Amniotic stem cell (primary cell): Measurements from ENCODE around the gene CDK14.
"Not testable (repeated sequence)": the region's sequence is repeated elsewhere in the genome, so short reads cannot be mapped to it uniquely, and the experiment has no call there.

ENCODE experiments used
- DNase-seq: peaks from one replicate; lab custom pipeline; 2025; lab: John Stamatoyannopoulos, UW

The CDK14 gene

GRCh38 chr7:91157579-91158320, 561.6 kb downstream of the CDK14 start:
- DNase-seq: no peak

GRCh38 chr7:91162436-91162835, 566.3 kb downstream of the CDK14 start:
- no peak for DNase-seq

- no peak for DNase-seq
Measured at GRCh38 chr7:91164506-91164905, 568.4 kb downstream of the CDK14 start.

GRCh38 chr7:91165006-91165845, 569.1 kb downstream of the CDK14 start:
- DNase-seq: peak; percentile 65

- DNase-seq: no peak
Measured at GRCh38 chr7:91165846-91166230, 569.7 kb downstream of the CDK14 start.

- no peak for DNase-seq
Measured at GRCh38 chr7:91168871-91169829, 573.0 kb downstream of the CDK14 start.

- DNase-seq: no peak
Measured at GRCh38 chr7:91169830-91170191, 573.7 kb downstream of the CDK14 start.

- not testable (repeated sequence) for DNase-seq
Measured at GRCh38 chr7:91173265-91173664, 577.1 kb downstream of the CDK14 start.

GRCh38 chr7:91180746-91181145, 584.6 kb downstream of the CDK14 start:
- DNase-seq: no peak

- no peak for DNase-seq
Measured at GRCh38 chr7:91181949-91182348, 585.8 kb downstream of the CDK14 start.

GRCh38 chr7:91182819-91183764, 587.0 kb downstream of the CDK14 start:
- DNase-seq: peak; percentile 88

GRCh38 chr7:91185771-91186170, 589.6 kb downstream of the CDK14 start:
- peak; percentile 70 for DNase-seq

GRCh38 chr7:91187061-91187460, 590.9 kb downstream of the CDK14 start:
- no peak for DNase-seq

GRCh38 chr7:91191771-91192170, 595.6 kb downstream of the CDK14 start:
- DNase-seq: no peak

- no peak for DNase-seq
Measured at GRCh38 chr7:91193141-91193540, 597.0 kb downstream of the CDK14 start.

GRCh38 chr7:91194841-91195240, 598.7 kb downstream of the CDK14 start:
- DNase-seq: no peak

- no peak for DNase-seq
Measured at GRCh38 chr7:91196058-91196457, 599.9 kb downstream of the CDK14 start.

- DNase-seq: no peak
Measured at GRCh38 chr7:91198371-91198770, 602.2 kb downstream of the CDK14 start.

- DNase-seq: no peak
Measured at GRCh38 chr7:91199601-91200000, 603.5 kb downstream of the CDK14 start.

GRCh38 chr7:91201442-91202113, 605.5 kb downstream of the CDK14 start:
- DNase-seq: no peak
